Activated B cell treated with CpG ODN at 0.5 μM for 24 hours (primary cell): Measurements from ENCODE around the gene RANBP10. TPM values are rescaled to one million over a fixed set of nuclear protein-coding genes. Genes with fewer than 3 reads are reported as not detected.

Experiments
- ATAC-seq: fragments of 200-7000 bp; cut with Tn5 transposase; one replicate; pipeline ENCODE4 v1.10.0; 2021; ENCODE audit warnings: low read depth, mild to moderate bottlenecking, moderate library complexity
- CTCF ChIA-PET: fragments of 350-600 bp; sonication (Branson Sonifier 250); formaldehyde crosslinking; loops from one replicate; lab custom pipeline; 2021; ENCODE audit warnings: antibody characterized with exemption; lab: Charles Lee
- POLR2A ChIA-PET: fragments of 350-600 bp; sonication (Branson Sonifier 250); formaldehyde crosslinking; loops from one replicate; lab custom pipeline; 2021; ENCODE audit warnings: antibody characterized with exemption; lab: Charles Lee
- DNase-seq: peaks from one replicate; pipeline ENCODE4 v3.0.0; 2022
- H3K27ac Mint-ChIP-seq: one replicate; pipeline ENCODE4 v1.8.0; 2020; ENCODE audit warnings: mixed read lengths
- H3K27me3 Mint-ChIP-seq: one replicate; pipeline ENCODE4 v1.8.0; 2021; ENCODE audit warnings: mixed read lengths
- H3K36me3 Mint-ChIP-seq: one replicate; pipeline ENCODE4 v1.8.0; 2021; ENCODE audit warnings: low read depth, mixed read lengths
- H3K4me1 Mint-ChIP-seq: one replicate; pipeline ENCODE4 v1.8.0; 2021; ENCODE audit warnings: mixed read lengths
- H3K4me3 Mint-ChIP-seq: one replicate; pipeline ENCODE4 v1.8.0; 2020; ENCODE audit warnings: mild to moderate bottlenecking, mixed read lengths
- H3K9me3 Mint-ChIP-seq: one replicate; pipeline ENCODE4 v1.8.0; 2020; ENCODE audit warnings: mixed read lengths
- CTCF ChIP-seq: fragments of 200-600 bp; IDR thresholded peaks from one replicate; pipeline ENCODE4 v1.8.0; 2022; ENCODE audit warnings: antibody characterized with exemption, mild to moderate bottlenecking
- intact Hi-C: fragments of 100-400 bp; cut with micrococcal nuclease; formaldehyde crosslinking; loops from one replicate; pipeline ENCODE4 v1.15.1; 2024
- total RNA-seq: library from RNA; stranded (reverse); gene quantifications from 2 replicates; pipeline ENCODE4 v1.2.3, GENCODE V29; 2022

RANBP10 gene
- total RNA-seq, 1 donor from 2014 or later = 30.6 TPM

GRCh38 chr16:67734731-67735201, 71.6 kb downstream of the RANBP10 start:
- ChIA-PET CTCF (no interaction called here), POLR2A (no interaction called here)
- H3K36me3 Mint-ChIP-seq = peaks cover 58% of the 10 kb centered on the region
- no peak overlapping the region for H3K4me3 Mint-ChIP-seq
- H3K27ac Mint-ChIP-seq = no peak overlapping the region
- no peak for TF ChIP-seq CTCF
- DNase-seq (no peak), ATAC-seq (no peak)
- H3K27me3 Mint-ChIP-seq = no peaks in the 10 kb centered on the region
- no peaks in the 10 kb centered on the region for H3K4me1 Mint-ChIP-seq
- intact Hi-C loops = no loop called here
- H3K9me3 Mint-ChIP-seq = no peaks in the 10 kb centered on the region

- intact Hi-C loops = no loop called here
- ATAC-seq = no peak
- peaks cover 65% of the 10 kb centered on the region for H3K36me3 Mint-ChIP-seq
- ChIA-PET POLR2A (no interaction called here), CTCF (no interaction called here)
- no peaks in the 10 kb centered on the region for H3K27me3 Mint-ChIP-seq
- TF ChIP-seq CTCF = no peak
- H3K27ac Mint-ChIP-seq = no peak overlapping the region
- H3K4me1 Mint-ChIP-seq = no peaks in the 10 kb centered on the region
- H3K9me3 Mint-ChIP-seq = no peaks in the 10 kb centered on the region
- no peak for DNase-seq
- H3K4me3 Mint-ChIP-seq = no peak overlapping the region
Measured at GRCh38 chr16:67733734-67734470, 72.5 kb downstream of the RANBP10 start.

- Mint-ChIP-seq H3K4me3 (no peak overlapping the region), H3K36me3 (peaks cover 76% of the 10 kb centered on the region), H3K4me1 (no peaks in the 10 kb centered on the region), H3K9me3 (no peaks in the 10 kb centered on the region), H3K27me3 (no peaks in the 10 kb centered on the region), H3K27ac (no peak overlapping the region)
- ATAC-seq (no peak), DNase-seq (no peak)
- ChIA-PET POLR2A (no interaction called here), CTCF (no interaction called here)
- intact Hi-C loops = no loop called here
- TF ChIP-seq CTCF = no peak
Measured at GRCh38 chr16:67731753-67732095, 74.6 kb downstream of the RANBP10 start.

GRCh38 chr16:67731071-67731752, 75.1 kb downstream of the RANBP10 start:
- H3K4me1 Mint-ChIP-seq = no peaks in the 10 kb centered on the region
- POLR2A ChIA-PET = no interaction called here
- H3K9me3 Mint-ChIP-seq = no peaks in the 10 kb centered on the region
- no peak for ATAC-seq
- intact Hi-C loops = no loop called here
- TF ChIP-seq CTCF = no peak
- DNase-seq = no peak
- H3K4me3 Mint-ChIP-seq = no peak overlapping the region
- CTCF ChIA-PET = no interaction called here
- H3K27me3 Mint-ChIP-seq = no peaks in the 10 kb centered on the region
- H3K36me3 Mint-ChIP-seq = peaks cover 76% of the 10 kb centered on the region
- no peak overlapping the region for H3K27ac Mint-ChIP-seq

GRCh38 chr16:67730326-67730725, 76.0 kb downstream of the RANBP10 start:
- DNase-seq (no peak), ATAC-seq (no peak)
- no peak overlapping the region for H3K4me3 Mint-ChIP-seq
- no peaks in the 10 kb centered on the region for H3K4me1 Mint-ChIP-seq
- ChIA-PET CTCF (no interaction called here), POLR2A (no interaction called here)
- no peak for TF ChIP-seq CTCF
- no peak overlapping the region for H3K27ac Mint-ChIP-seq
- H3K9me3 Mint-ChIP-seq = no peaks in the 10 kb centered on the region
- H3K36me3 Mint-ChIP-seq = peaks cover 75% of the 10 kb centered on the region
- intact Hi-C loops = no loop called here
- H3K27me3 Mint-ChIP-seq = no peaks in the 10 kb centered on the region
